HG02571 (cell line): Measurements from ENCODE around the gene RAPGEF5.

Source experiments
- ATAC-seq: cut with Tn5 transposase; IDR thresholded peaks from one replicate; pipeline ENCODE4 v1.9.1; 2021; ENCODE audit warnings: mild to moderate bottlenecking, moderate library complexity; ENCODE audit not compliant: unreplicated experiment

Gene RAPGEF5

GRCh38 chr7:22356701-22357310 lies at the start of gene RAPGEF5:
Gene RAPGEF5, minus strand, starts transcription at chr7:22357154. Its CDS starts 94 bp downstream, at chr7:22357060.
- peak; percentile 44 for ATAC-seq

- no peak for ATAC-seq
Observed at GRCh38 chr7:22406715-22407114, 49.8 kb upstream of the RAPGEF5 start.

- ATAC-seq = no peak
Observed at GRCh38 chr7:22404421-22405023, 47.6 kb upstream of the RAPGEF5 start.

GRCh38 chr7:22403344-22403743 lies 46.4 kb upstream of the RAPGEF5 start:
- ATAC-seq = no peak

- ATAC-seq = no peak
Observed at GRCh38 chr7:22402250-22402649, 45.3 kb upstream of the RAPGEF5 start.

GRCh38 chr7:22400936-22401553 lies 44.1 kb upstream of the RAPGEF5 start:
- no peak for ATAC-seq

GRCh38 chr7:22400150-22400814 lies 43.3 kb upstream of the RAPGEF5 start:
- ATAC-seq = no peak

- ATAC-seq = no peak
Observed at GRCh38 chr7:22399546-22399945, 42.6 kb upstream of the RAPGEF5 start.

- ATAC-seq = no peak
Observed at GRCh38 chr7:22399091-22399490, 42.1 kb upstream of the RAPGEF5 start.

- no peak for ATAC-seq
Observed at GRCh38 chr7:22397981-22398380, 41.0 kb upstream of the RAPGEF5 start.

GRCh38 chr7:22395222-22395621 lies 38.3 kb upstream of the RAPGEF5 start:
- no peak for ATAC-seq

- no peak for ATAC-seq
Observed at GRCh38 chr7:22394739-22395138, 37.8 kb upstream of the RAPGEF5 start.

GRCh38 chr7:22393913-22394729 lies 37.2 kb upstream of the RAPGEF5 start:
- ATAC-seq = no peak

GRCh38 chr7:22390516-22390915 lies 33.6 kb upstream of the RAPGEF5 start:
- ATAC-seq = no peak

- ATAC-seq = no peak
Observed at GRCh38 chr7:22389892-22390291, 32.9 kb upstream of the RAPGEF5 start.

GRCh38 chr7:22387583-22387982 lies 30.6 kb upstream of the RAPGEF5 start:
- no peak for ATAC-seq

- ATAC-seq = peak; percentile 54
Observed at GRCh38 chr7:22386865-22387264, 29.9 kb upstream of the RAPGEF5 start.

GRCh38 chr7:22386206-22386858 lies 29.4 kb upstream of the RAPGEF5 start:
- ATAC-seq = peak; percentile 80

GRCh38 chr7:22385326-22385725 lies 28.4 kb upstream of the RAPGEF5 start:
- no peak for ATAC-seq

- no peak for ATAC-seq
Observed at GRCh38 chr7:22380333-22380732, 23.4 kb upstream of the RAPGEF5 start.
